GM06990 (cell line): Measurements from ENCODE around the gene PRKCA.

Source experiments
- DNase-seq: peaks from one replicate; pipeline ENCODE4 v3.0.0-alpha.2; 2011; ENCODE audit not compliant: insufficient read length; ENCODE audit errors: extremely low read depth
- H3K27me3 ChIP-seq: replicated peaks from 2 replicates; pipeline ENCODE4 v1.6.0; 2011; ENCODE audit warnings: low read length; ENCODE audit not compliant: control insufficient read depth, insufficient read depth
- H3K36me3 ChIP-seq: 2 replicates; pipeline ENCODE4 v1.5.1; 2011; ENCODE audit warnings: low read length; ENCODE audit not compliant: control insufficient read depth, insufficient read depth
- H3K4me3 ChIP-seq: replicated peaks from 2 replicates; pipeline ENCODE4 v1.5.1; 2011; ENCODE audit warnings: low read depth, mild to moderate bottlenecking, control low read depth, low read length
- CTCF ChIP-seq: IDR thresholded peaks from 2 replicates; pipeline ENCODE4 v1.5.1; 2011; ENCODE audit warnings: low read length, control low read depth, mild to moderate bottlenecking, inconsistent platforms; ENCODE audit not compliant: insufficient read depth, poor library complexity, severe bottlenecking

PRKCA gene

GRCh38 chr17:66415366-66416206 lies 113.2 kb downstream of the PRKCA start:
- no peak for TF ChIP-seq CTCF
- Histone ChIP-seq H3K4me3 (no peak overlapping the region), H3K36me3 (no peaks in the 10 kb centered on the region), H3K27me3 (no peaks in the 10 kb centered on the region)
- no peak for DNase-seq

GRCh38 chr17:66416207-66416940 lies 114.0 kb downstream of the PRKCA start:
- Histone ChIP-seq H3K27me3 (no peaks in the 10 kb centered on the region), H3K4me3 (no peak overlapping the region), H3K36me3 (no peaks in the 10 kb centered on the region)
- no peak for TF ChIP-seq CTCF
- no peak for DNase-seq

- Histone ChIP-seq H3K27me3 (no peaks in the 10 kb centered on the region), H3K36me3 (no peaks in the 10 kb centered on the region), H3K4me3 (no peak overlapping the region)
- no peak for TF ChIP-seq CTCF
- DNase-seq = no peak
These were observed 114.9 kb downstream of the PRKCA start for GRCh38 chr17:66417300-66417719.

GRCh38 chr17:66420961-66421371 lies 118.6 kb downstream of the PRKCA start:
- no peaks in the 10 kb centered on the region for H3K36me3 ChIP-seq
- no peaks in the 10 kb centered on the region for H3K27me3 ChIP-seq
- H3K4me3 ChIP-seq = no peak overlapping the region
- TF ChIP-seq CTCF = no peak
- DNase-seq = no peak

GRCh38 chr17:66422186-66422585 lies 119.8 kb downstream of the PRKCA start:
- no peak overlapping the region for H3K4me3 ChIP-seq
- H3K27me3 ChIP-seq = no peaks in the 10 kb centered on the region
- no peak for TF ChIP-seq CTCF
- no peaks in the 10 kb centered on the region for H3K36me3 ChIP-seq
- DNase-seq = no peak
